ENCODE measurements around the gene TXNL1. TPM values are rescaled to one million over a fixed set of nuclear protein-coding genes. Genes with fewer than 3 reads are reported as not detected.

Gene TXNL1
- total and polyA plus RNA-seq, 2 donors (not counting 3 experiments of a cell fraction or from before 2014, with no cell fraction given): 29.5 to 81.2 TPM

- peaks cover 4% of the 10 kb centered on the region for H3K4me1 ChIP-seq (ENCODE audit: control insufficient read depth, extremely low read depth, insufficient read depth, low read length)
- dilution Hi-C loops (cut with MboI; ENCODE audit: extremely low pct_ligation_motif_present, low sequenced_read_pairs): no loop called here
- H3K9me1 ChIP-seq (replicated peaks; ENCODE audit: control insufficient read depth, extremely low read depth, insufficient read depth, low read length): no peaks in the 10 kb centered on the region
- no peaks in the 10 kb centered on the region for H3K27me3 ChIP-seq (ENCODE audit: control insufficient read depth in 2 of 2, insufficient read depth in 2 of 2, low read length in 2 of 2)
- no peaks in the 10 kb centered on the region for H3K9me3 ChIP-seq (replicated peaks; ENCODE audit: control insufficient read depth, insufficient read depth, low read length)
- intact Hi-C loops (cut with micrococcal nuclease): no loop called here
- FAIRE-seq: no peak
- TF ChIP-seq POLR2A (IDR thresholded peaks at IDR 0.05; ENCODE audit: low read depth, low read length) (no peak), JUN (IDR thresholded peaks at IDR 0.05; ENCODE audit: borderline replicate concordance, insufficient read depth, insufficient read length, low read depth) (no peak), POLR2AphosphoS5 (IDR thresholded peaks at IDR 0.05; ENCODE audit: insufficient read depth, low read depth, low read length) (no peak), CTCF (IDR thresholded peaks at IDR 0.05; ENCODE audit: extremely low read depth in 1 of 2, insufficient read depth in 1 of 2, low read depth in 1 of 2, low read length in 2 of 2) (no peak), FOS (IDR thresholded peaks at IDR 0.05; ENCODE audit: borderline replicate concordance, insufficient read depth, low read length) (no peak), MYC (IDR thresholded peaks at IDR 0.05; ENCODE audit: low read depth, low read length) (no peak)
- H3K36me3 ChIP-seq (ENCODE audit: control insufficient read depth in 2 of 2, extremely low read depth in 1 of 2, insufficient read depth in 2 of 2, low read length in 2 of 2): no peaks in the 10 kb centered on the region
- H3K4me3 ChIP-seq (replicated peaks in 1 of 3; ENCODE audit: insufficient read depth in 1 of 3, low read depth in 1 of 3, low read length in 3 of 3): no peak overlapping the region
- DNase-seq (ENCODE audit: low read depth, low spot score): peak; percentile 41
- ChIA-PET POLR2A (no interaction called here), CTCF (no interaction called here)
- no TSS peak for BruUV-seq (replicated peaks)
- H3K9ac ChIP-seq (replicated peaks; ENCODE audit: extremely low read depth, insufficient read depth, low read length): no peak overlapping the region
- no peak overlapping the region for H3K27ac ChIP-seq (ENCODE audit: insufficient read depth, low read depth, low read length)
- no peak overlapping the region for H3K4me2 ChIP-seq (ENCODE audit: insufficient read depth, low read length)
- no peaks in the 10 kb centered on the region for H4K20me1 ChIP-seq (replicated peaks; ENCODE audit: control insufficient read depth, extremely low read depth, insufficient read depth, low read length)
- no peak overlapping the region for H2AFZ ChIP-seq (ENCODE audit: low read depth, low read length)
- peaks cover 4% of the 10 kb centered on the region for H3K79me2 ChIP-seq (ENCODE audit: control insufficient read depth, insufficient read depth, low read length)
Observed at GRCh38 chr18:56672391-56672790, 34.0 kb upstream of the TXNL1 start.

GRCh38 chr18:56662902-56663301 is 24.5 kb upstream of the TXNL1 start:
- no peak for FAIRE-seq
- dilution Hi-C loops (cut with MboI; ENCODE audit: extremely low pct_ligation_motif_present, low sequenced_read_pairs): no loop called here

More at GRCh38 chr18:56662902-56663301, 24.5 kb upstream of the TXNL1 start:
- H3K9me3 ChIP-seq (replicated peaks; ENCODE audit: control insufficient read depth, insufficient read depth, low read length): no peaks in the 10 kb centered on the region
- H3K9ac ChIP-seq (replicated peaks; ENCODE audit: extremely low read depth, insufficient read depth, low read length): no peak overlapping the region
- intact Hi-C loops (cut with micrococcal nuclease): no loop called here
- no peaks in the 10 kb centered on the region for H3K27me3 ChIP-seq (ENCODE audit: control insufficient read depth in 2 of 2, insufficient read depth in 2 of 2, low read length in 2 of 2)
- TF ChIP-seq GATA2 (IDR thresholded peaks at IDR 0.05; ENCODE audit: insufficient read depth, insufficient read length, low read depth, low read length): no peak
- no peak for TF ChIP-seq MAX (IDR thresholded peaks at IDR 0.05; ENCODE audit: insufficient read depth, insufficient read length)
- no peak for TF ChIP-seq CTCF (IDR thresholded peaks at IDR 0.05; ENCODE audit: extremely low read depth in 1 of 2, insufficient read depth in 1 of 2, low read depth in 1 of 2, low read length in 2 of 2)
- no peak for TF ChIP-seq POLR2AphosphoS5 (IDR thresholded peaks at IDR 0.05; ENCODE audit: insufficient read depth, low read depth, low read length)
- no peak for TF ChIP-seq FOS (IDR thresholded peaks at IDR 0.05; ENCODE audit: borderline replicate concordance, insufficient read depth, low read length)
- TF ChIP-seq JUN (IDR thresholded peaks at IDR 0.05; ENCODE audit: borderline replicate concordance, insufficient read depth, insufficient read length, low read depth): no peak
- no peak overlapping the region for H3K27ac ChIP-seq (ENCODE audit: insufficient read depth, low read depth, low read length)
- no peaks in the 10 kb centered on the region for H3K36me3 ChIP-seq (ENCODE audit: control insufficient read depth in 2 of 2, extremely low read depth in 1 of 2, insufficient read depth in 2 of 2, low read length in 2 of 2)
- H3K4me3 ChIP-seq (replicated peaks in 1 of 3; ENCODE audit: insufficient read depth in 1 of 3, low read depth in 1 of 3, low read length in 3 of 3): no peak overlapping the region
- peaks cover 5% of the 10 kb centered on the region for H3K79me2 ChIP-seq (ENCODE audit: control insufficient read depth, insufficient read depth, low read length)
- H3K9me1 ChIP-seq (replicated peaks; ENCODE audit: control insufficient read depth, extremely low read depth, insufficient read depth, low read length): no peaks in the 10 kb centered on the region
- BruUV-seq (replicated peaks): no TSS peak
- no peak overlapping the region for H3K4me2 ChIP-seq (ENCODE audit: insufficient read depth, low read length)
- ChIA-PET CTCF (no interaction called here), POLR2A (no interaction called here)
- no peak overlapping the region for H2AFZ ChIP-seq (ENCODE audit: low read depth, low read length)
- DNase-seq (ENCODE audit: low read depth, low spot score): no peak
- H4K20me1 ChIP-seq (replicated peaks; ENCODE audit: control insufficient read depth, extremely low read depth, insufficient read depth, low read length): no peaks in the 10 kb centered on the region
- no peaks in the 10 kb centered on the region for H3K4me1 ChIP-seq (ENCODE audit: control insufficient read depth, extremely low read depth, insufficient read depth, low read length)

Measured in endothelial cell of umbilical vein (primary cell).